ENCODE data around the gene FAM228A.

The FAM228A gene

DNA sequence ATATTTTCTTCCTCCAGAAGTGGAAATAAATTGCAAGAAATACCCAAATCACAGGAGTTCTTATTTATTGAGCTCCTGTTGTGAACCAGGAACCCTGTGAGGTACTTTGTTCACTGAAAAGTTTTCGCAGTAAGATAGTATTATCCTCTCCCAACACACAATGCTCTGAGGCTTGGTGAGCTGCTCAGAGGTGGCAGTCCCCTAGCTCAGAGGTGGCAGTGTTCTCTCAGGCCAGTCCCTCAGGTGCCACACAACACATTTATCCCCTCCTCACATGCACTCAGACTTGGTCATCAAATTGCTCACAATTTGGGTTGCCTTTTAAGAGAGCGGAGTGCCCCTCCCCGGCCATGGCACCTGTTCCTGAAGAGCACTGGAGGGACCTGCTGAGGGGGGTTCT lies 25.9 kb downstream of the FAM228A start:
- H3K27ac ChIP-seq (replicated peaks): no peak overlapping the region
- DNase-seq (ENCODE audit: low read depth in 1 of 2, low spot score in 1 of 2): no peak
- no peak overlapping the region for H3K4me3 ChIP-seq (replicated peaks; ENCODE audit: insufficient read depth, low read length)
- no peaks in the 10 kb centered on the region for H3K27me3 ChIP-seq (ENCODE audit: insufficient read depth, poor library complexity, severe bottlenecking)
- no peak for TF ChIP-seq REST (IDR thresholded peaks at IDR 0.05; ENCODE audit: insufficient replicate concordance, low read depth)
- TF ChIP-seq SPI1 (IDR thresholded peaks at IDR 0.05; ENCODE audit: borderline replicate concordance, low read depth): no peak
- TF ChIP-seq POLR2AphosphoS5 (IDR thresholded peaks at IDR 0.05; ENCODE audit: low read depth): no peak
- no peak for TF ChIP-seq GABPA (IDR thresholded peaks at IDR 0.05; ENCODE audit: low read depth)
- TF ChIP-seq, protein P1, sequence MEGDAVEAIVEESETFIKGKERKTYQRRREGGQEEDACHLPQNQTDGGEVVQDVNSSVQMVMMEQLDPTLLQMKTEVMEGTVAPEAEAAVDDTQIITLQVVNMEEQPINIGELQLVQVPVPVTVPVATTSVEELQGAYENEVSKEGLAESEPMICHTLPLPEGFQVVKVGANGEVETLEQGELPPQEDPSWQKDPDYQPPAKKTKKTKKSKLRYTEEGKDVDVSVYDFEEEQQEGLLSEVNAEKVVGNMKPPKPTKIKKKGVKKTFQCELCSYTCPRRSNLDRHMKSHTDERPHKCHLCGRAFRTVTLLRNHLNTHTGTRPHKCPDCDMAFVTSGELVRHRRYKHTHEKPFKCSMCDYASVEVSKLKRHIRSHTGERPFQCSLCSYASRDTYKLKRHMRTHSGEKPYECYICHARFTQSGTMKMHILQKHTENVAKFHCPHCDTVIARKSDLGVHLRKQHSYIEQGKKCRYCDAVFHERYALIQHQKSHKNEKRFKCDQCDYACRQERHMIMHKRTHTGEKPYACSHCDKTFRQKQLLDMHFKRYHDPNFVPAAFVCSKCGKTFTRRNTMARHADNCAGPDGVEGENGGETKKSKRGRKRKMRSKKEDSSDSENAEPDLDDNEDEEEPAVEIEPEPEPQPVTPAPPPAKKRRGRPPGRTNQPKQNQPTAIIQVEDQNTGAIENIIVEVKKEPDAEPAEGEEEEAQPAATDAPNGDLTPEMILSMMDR (IDR thresholded peaks at IDR 0.05; ENCODE audit: insufficient read depth, low read length): no peak

- TF ChIP-seq, protein P1 (IDR thresholded peaks at IDR 0.05; ENCODE audit: insufficient read depth, low read length): no peak
- no peak for TF ChIP-seq SPI1 (IDR thresholded peaks at IDR 0.05; ENCODE audit: borderline replicate concordance, low read depth)
- TF ChIP-seq POLR2AphosphoS5 (IDR thresholded peaks at IDR 0.05; ENCODE audit: low read depth): no peak
- no peak for TF ChIP-seq GABPA (IDR thresholded peaks at IDR 0.05; ENCODE audit: low read depth)
- no peak for TF ChIP-seq REST (IDR thresholded peaks at IDR 0.05; ENCODE audit: insufficient replicate concordance, low read depth)
- Histone ChIP-seq H3K27me3 (ENCODE audit: insufficient read depth, poor library complexity, severe bottlenecking) (no peaks in the 10 kb centered on the region), H3K4me3 (replicated peaks; ENCODE audit: insufficient read depth, low read length) (no peak overlapping the region), H3K27ac (replicated peaks) (no peak overlapping the region)
- DNase-seq (ENCODE audit: low read depth in 1 of 2, low spot score in 1 of 2): no peak
Observed at GRCh38 chr2:24203029-24203786, 28.4 kb downstream of the FAM228A start.

DNA sequence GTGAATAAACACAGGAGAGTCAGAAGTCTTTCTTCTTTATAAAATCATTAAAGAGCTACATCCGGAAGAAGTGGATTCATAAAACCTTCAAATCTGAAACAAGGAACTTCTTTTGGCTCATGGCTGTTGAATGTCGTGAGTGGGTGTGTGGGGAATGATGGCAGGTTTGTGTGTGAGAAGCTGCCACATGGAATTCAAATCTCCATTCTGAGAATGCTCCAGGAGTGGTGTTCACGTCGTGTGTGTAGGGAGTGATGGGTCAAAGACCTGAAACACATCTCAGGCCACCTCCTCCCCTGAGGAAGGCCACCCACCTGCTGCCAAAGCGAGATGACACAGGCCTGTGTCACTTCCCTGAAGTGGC lies 28.9 kb downstream of the FAM228A start:
- Histone ChIP-seq H3K27me3 (ENCODE audit: insufficient read depth, poor library complexity, severe bottlenecking) (no peaks in the 10 kb centered on the region), H3K27ac (replicated peaks) (no peak overlapping the region), H3K4me3 (replicated peaks; ENCODE audit: insufficient read depth, low read length) (no peak overlapping the region)
- TF ChIP-seq POLR2AphosphoS5 (IDR thresholded peaks at IDR 0.05; ENCODE audit: low read depth): no peak
- DNase-seq (ENCODE audit: low read depth in 1 of 2, low spot score in 1 of 2): no peak

DNA sequence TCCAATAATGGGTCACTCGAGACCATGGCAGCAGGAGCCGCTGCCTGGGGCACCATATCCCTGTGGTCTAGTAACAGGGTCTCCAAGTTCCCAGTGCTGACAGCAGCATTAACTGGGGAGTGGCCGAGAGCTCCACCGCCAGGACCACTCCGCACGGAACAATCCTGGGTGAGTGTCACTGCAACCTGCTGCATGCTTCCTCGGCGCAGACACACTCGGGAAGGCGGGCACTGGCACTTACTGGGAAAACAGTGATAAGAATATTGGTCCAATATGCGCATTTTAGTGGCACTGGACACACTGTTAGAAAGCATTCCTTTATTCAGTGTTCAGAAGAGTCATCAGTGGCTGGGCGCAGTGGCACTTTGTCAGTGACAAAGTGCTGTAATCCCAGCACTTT lies 29.7 kb downstream of the FAM228A start:
- H3K27ac ChIP-seq (replicated peaks): no peak overlapping the region
- DNase-seq (ENCODE audit: low read depth in 1 of 2, low spot score in 1 of 2): no peak
- H3K27me3 ChIP-seq (ENCODE audit: insufficient read depth, poor library complexity, severe bottlenecking): no peaks in the 10 kb centered on the region
- TF ChIP-seq REST (IDR thresholded peaks at IDR 0.05; ENCODE audit: insufficient replicate concordance, low read depth) (no peak), POLR2AphosphoS5 (IDR thresholded peaks at IDR 0.05; ENCODE audit: low read depth) (no peak)
- H3K4me3 ChIP-seq (replicated peaks; ENCODE audit: insufficient read depth, low read length): no peak overlapping the region

Data from HL-60 (cell line).